Ishikawa (cell line): ENCODE measurements around the gene ZNF804A.

ENCODE experiments used
- CREB1 ChIP-seq: IDR thresholded peaks from 2 replicates; pipeline ENCODE4 v1.6.1; 2012; ENCODE audit warnings: low read depth
- MAX ChIP-seq: IDR thresholded peaks from 2 replicates; pipeline ENCODE4 v1.6.1; 2012
- NFIC ChIP-seq: IDR thresholded peaks from 2 replicates; pipeline ENCODE4 v1.6.1; 2012
- TAF1 ChIP-seq: IDR thresholded peaks from 2 replicates; pipeline ENCODE4 v1.6.1; 2012; ENCODE audit warnings: low read depth, mild to moderate bottlenecking
- TEAD4 ChIP-seq: IDR thresholded peaks from 2 replicates; pipeline ENCODE4 v1.6.1; 2012
- YY1 ChIP-seq: IDR thresholded peaks from 2 replicates; pipeline ENCODE4 v1.6.1; 2012; ENCODE audit warnings: low read depth

GRCh38 chr2:184814421-184814820 is 216.1 kb downstream of the ZNF804A start:
- TF ChIP-seq NFIC: no peak
- TF ChIP-seq MAX: no peak
- no peak for TF ChIP-seq TEAD4
- TF ChIP-seq YY1: no peak
- no peak for TF ChIP-seq TAF1
- no peak for TF ChIP-seq CREB1
